K562 (cell line): ENCODE data around the gene DNMBP. TPM values are rescaled to one million over a fixed set of nuclear protein-coding genes. Genes with fewer than 3 reads are reported as not detected.

ENCODE experiments used
- BMI1 ChIP-seq: fragments of 150-350 bp; IDR thresholded peaks from 2 replicates; pipeline ENCODE4 v1.6.1; 2014; ENCODE audit warnings: low read length
- EZH2 ChIP-seq: IDR thresholded peaks from 2 replicates; pipeline ENCODE4 v1.6.1; 2012; ENCODE audit warnings: low read depth, mild to moderate bottlenecking, inconsistent platforms, low read length, borderline replicate concordance
- GABPB1 ChIP-seq: sonication (generic); formaldehyde crosslinking; IDR thresholded peaks from 2 replicates; pipeline ENCODE4 v1.8.0; 2022; ENCODE audit warnings: mild to moderate bottlenecking, missing genetic modification reagents
- HDGF ChIP-seq: fragments of 450-650 bp; IDR thresholded peaks from 2 replicates; pipeline ENCODE4 v1.6.1; 2016
- MLLT1 ChIP-seq, 2 experiments: fragments of 450-650 bp; IDR thresholded peaks; 2 replicates each; pipeline ENCODE4 v1.6.1; 2016
- MYNN ChIP-seq, 2 experiments: sonication (generic); formaldehyde crosslinking in 1 of 2; IDR thresholded peaks; 2 replicates each; pipeline versions ENCODE4 v1.5.0 to v1.6.1; 2016 to 2020; ENCODE audit warnings: antibody characterized with exemption in 1 of 2, missing genetic modification reagents in 1 of 2
- NR0B1 ChIP-seq: fragments of 450-650 bp; IDR thresholded peaks from one replicate; pipeline ENCODE4 v1.6.1; 2018; ENCODE audit warnings: mild to moderate bottlenecking, moderate library complexity; ENCODE audit not compliant: partially characterized antibody
- PCBP2 ChIP-seq: fragments of 200-400 bp; formaldehyde crosslinking; IDR thresholded peaks from 2 replicates; pipeline ENCODE4 v1.6.1; 2018; ENCODE audit warnings: low read length, low read depth, mild to moderate bottlenecking, moderate library complexity; ENCODE audit not compliant: poor library complexity, severe bottlenecking
- PHF8 ChIP-seq: fragments of 200-600 bp; sonication (generic); IDR thresholded peaks from 2 replicates; pipeline ENCODE4 v1.6.1; 2012; ENCODE audit warnings: mixed run types, mild to moderate bottlenecking, inconsistent platforms, low read length, moderate library complexity, borderline replicate concordance
- POLR3A ChIP-seq: IDR thresholded peaks from 2 replicates; pipeline ENCODE4 v1.6.1; 2011; ENCODE audit warnings: borderline replicate concordance, mild to moderate bottlenecking, moderate library complexity; ENCODE audit not compliant: insufficient read length, insufficient read depth; ENCODE audit errors: extremely low read depth
- SAFB ChIP-seq: fragments of 200-400 bp; formaldehyde crosslinking; IDR thresholded peaks from 2 replicates; pipeline ENCODE4 v1.6.1; 2017; ENCODE audit warnings: low read depth, low read length, borderline replicate concordance
- SIN3B ChIP-seq: fragments of 450-650 bp; IDR thresholded peaks from 2 replicates; pipeline ENCODE4 v1.6.1; 2017; ENCODE audit warnings: low read depth, mild to moderate bottlenecking, moderate library complexity
- SNIP1 ChIP-seq: fragments of 450-650 bp; IDR thresholded peaks from 2 replicates; pipeline ENCODE4 v1.7.1; 2017; ENCODE audit warnings: low read depth, mild to moderate bottlenecking
- STAG1 ChIP-seq: sonication (generic); formaldehyde crosslinking; IDR thresholded peaks from 2 replicates; pipeline ENCODE4 v1.5.0; 2020; ENCODE audit warnings: missing genetic modification reagents, borderline replicate concordance
- TEAD4 ChIP-seq, 2 experiments: sonication (generic) in 1 of 2; formaldehyde crosslinking in 1 of 2; IDR thresholded peaks; 2 replicates each; pipeline versions ENCODE4 v1.6.1 to v1.8.0; 2012 to 2022; ENCODE audit warnings: borderline replicate concordance in 1 of 2, inconsistent platforms in 1 of 2, low read length in 1 of 2, mild to moderate bottlenecking in 1 of 2, missing genetic modification reagents in 1 of 2
- VEZF1 ChIP-seq: fragments of 200-800 bp; sonication (Bioruptor generic); IDR thresholded peaks from 2 replicates; pipeline ENCODE4 v1.6.1; 2017; ENCODE audit warnings: missing genetic modification characterization, missing compliant biosample characterization
- XRCC5 ChIP-seq: fragments of 200-400 bp; formaldehyde crosslinking; IDR thresholded peaks from 2 replicates; pipeline ENCODE4 v1.6.1; 2017; ENCODE audit warnings: low read depth, mild to moderate bottlenecking, low read length
- ZBTB7A ChIP-seq: IDR thresholded peaks from 2 replicates; pipeline ENCODE4 v1.6.1; 2011; ENCODE audit warnings: low read depth, mild to moderate bottlenecking, low read length, moderate library complexity, borderline replicate concordance; ENCODE audit not compliant: control insufficient read depth
- ZC3H8 ChIP-seq: fragments of 450-650 bp; IDR thresholded peaks from 2 replicates; pipeline ENCODE4 v1.6.1; 2017
- ZFPM2 ChIP-seq: fragments of 250-450 bp; sonication (Bioruptor Pico); IDR thresholded peaks from 2 replicates; pipeline ENCODE4 v1.5.1; 2022; ENCODE audit warnings: mild to moderate bottlenecking
- ZNF143 ChIP-seq: sonication (generic); formaldehyde crosslinking; IDR thresholded peaks from 2 replicates; pipeline ENCODE4 v1.9.0; 2022; ENCODE audit warnings: mild to moderate bottlenecking, missing genetic modification reagents
- ZNF24 ChIP-seq: fragments of 450-650 bp; IDR thresholded peaks from 2 replicates; pipeline ENCODE4 v1.6.1; 2016
- ZNF316 ChIP-seq: fragments of 450-650 bp; IDR thresholded peaks from 2 replicates; pipeline ENCODE4 v1.6.1; 2016
- polyA plus RNA-seq, 8 experiments: library from polyadenylated mRNA; depleted of rRNA in 4 of 8; stranded (reverse) in 5 of 8; unstranded in 3 of 8; fragments of >200 nt; fragmentation: Nextera tagmentation in 2 of 8; fragmentation: Illumina TruSeq in 1 of 8; extraction: Ambion mirVana in 2 of 8; extraction: Trizol in 1 of 8; gene quantifications; 2 replicates each; pipeline versions ENCODE4 v1.2.1 to v1.2.3, GENCODE V29; 2011 to 2014; ENCODE audit warnings: inconsistent platforms in 1 of 8, missing spikeins in 1 of 8
- total RNA-seq, 7 experiments: library from RNA; depleted of rRNA in 6 of 7; stranded (reverse); fragments of >200 nt in 6 of 7; fragmentation: Illumina TruSeq in 2 of 7; extraction: Trizol in 2 of 7; gene quantifications; 2 replicates each; pipeline versions ENCODE4 v1.2.1 to v1.2.3, GENCODE V29; 2011 to 2021; ENCODE audit warnings: low replicate concordance in 1 of 7

The DNMBP gene
- total and polyA plus RNA-seq, 9 of the 15 experiments (the other 6 are each of a cell fraction or from before 2014, with no cell fraction given) = 0.83 to 3.7 (median 2.2) TPM

- TF ChIP-seq MYNN (IDR thresholded peaks at IDR 0.05) (no peak), MYNN (CRISPR knock-in tag; IDR thresholded peaks at IDR 0.05) (no peak), BMI1 (no peak), VEZF1 (CRISPR knock-in tag) (peak; percentile 80), STAG1 (CRISPR knock-in tag) (no peak), NR0B1 (no peak), TEAD4 (IDR thresholded peaks at IDR 0.05; ENCODE audit: low read length) (no peak), TEAD4 (CRISPR knock-in tag; IDR thresholded peaks at IDR 0.05; ENCODE audit: borderline replicate concordance) (no peak), ZNF316 (no peak), ZFPM2 (CRISPR knock-in tag) (no peak), ZNF143 (CRISPR knock-in tag) (no peak), EZH2 (no peak), MLLT1 (IDR thresholded peaks at IDR 0.05) (no peak), SAFB (no peak), POLR3A (no peak), PHF8 (peak; percentile 6; the same call in 1 of the 2 replicates), XRCC5 (no peak), PCBP2 (no peak), GABPB1 (CRISPR knock-in tag) (no peak), ZC3H8 (no peak), HDGF (no peak), ZBTB7A (peak; percentile 88), SNIP1 (no peak), SIN3B (peak; percentile 35; the same call in 1 of the 2 replicates), ZNF24 (no peak)
These were observed at the start of gene DNMBP (continued) for GRCh38 chr10:100009793-100010676.
